PFSK-1 (cell line): ENCODE data around the gene LIN7B.

Experiments
- FOXP2 ChIP-seq: optimal IDR thresholded peaks from 2 replicates; pipeline ENCODE3; 2011; ENCODE audit warnings: borderline replicate concordance, control low read depth, inconsistent platforms; ENCODE audit not compliant: insufficient read depth; ENCODE audit errors: extremely low read length, extremely low read depth
- POLR2AphosphoS5 ChIP-seq: IDR thresholded peaks from 2 replicates; pipeline ENCODE4 v1.6.1; 2012; ENCODE audit warnings: low read depth, mild to moderate bottlenecking, control low read depth, low read length, moderate library complexity
- REST ChIP-seq, 2 experiments: IDR thresholded peaks; 2 replicates each; pipeline versions ENCODE4 v1.6.1 to v1.8.0; 2011 to 2012; ENCODE audit warnings: low read depth in 2 of 2, low read length in 2 of 2, control low read depth in 1 of 2, inconsistent platforms in 1 of 2, mild to moderate bottlenecking in 1 of 2, moderate library complexity in 1 of 2; ENCODE audit not compliant: insufficient read depth in 1 of 2
- SIN3A ChIP-seq: IDR thresholded peaks from 2 replicates; pipeline ENCODE4 v1.6.1; 2012; ENCODE audit warnings: mild to moderate bottlenecking, low read length, moderate library complexity, borderline replicate concordance; ENCODE audit not compliant: insufficient read depth
- TAF1 ChIP-seq: IDR thresholded peaks from 2 replicates; pipeline ENCODE4 v1.6.1; 2012; ENCODE audit warnings: low read length, control low read depth, borderline replicate concordance; ENCODE audit not compliant: insufficient read depth

LIN7B gene

GRCh38 chr19:49070416-49070815 is 43.8 kb upstream of the LIN7B start:
- TF ChIP-seq SIN3A (no peak), POLR2AphosphoS5 (no peak), REST (IDR thresholded peaks at IDR 0.05; ENCODE audit: insufficient read depth in 1 of 2, low read depth in 2 of 2, low read length in 2 of 2) (no peak), FOXP2 (no peak), TAF1 (no peak)

GRCh38 chr19:49071860-49072547 is 42.2 kb upstream of the LIN7B start:
- TF ChIP-seq REST (IDR thresholded peaks at IDR 0.05; ENCODE audit: insufficient read depth in 1 of 2, low read depth in 2 of 2, low read length in 2 of 2): no peak
- no peak for TF ChIP-seq TAF1
- no peak for TF ChIP-seq SIN3A
- TF ChIP-seq POLR2AphosphoS5: no peak

- TF ChIP-seq REST (IDR thresholded peaks at IDR 0.05; ENCODE audit: insufficient read depth in 1 of 2, low read depth in 2 of 2, low read length in 2 of 2): no peak
- TF ChIP-seq SIN3A: no peak
- no peak for TF ChIP-seq TAF1
- no peak for TF ChIP-seq FOXP2
- TF ChIP-seq POLR2AphosphoS5: no peak
Measured at GRCh38 chr19:49073514-49074378, 40.4 kb upstream of the LIN7B start.

GRCh38 chr19:49080392-49080791 is 33.8 kb upstream of the LIN7B start:
- TF ChIP-seq POLR2AphosphoS5: no peak
- TF ChIP-seq FOXP2: no peak
- TF ChIP-seq SIN3A: no peak
- no peak for TF ChIP-seq TAF1
- no peak for TF ChIP-seq REST (IDR thresholded peaks at IDR 0.05; ENCODE audit: insufficient read depth in 1 of 2, low read depth in 2 of 2, low read length in 2 of 2)
